ENCODE data around the gene POGLUT3. TPM values are rescaled to one million over a fixed set of nuclear protein-coding genes. Genes with fewer than 3 reads are reported as not detected.

POGLUT3 gene
- total RNA-seq, 1 experiment from 2014 or later: 52.3 TPM

DNA sequence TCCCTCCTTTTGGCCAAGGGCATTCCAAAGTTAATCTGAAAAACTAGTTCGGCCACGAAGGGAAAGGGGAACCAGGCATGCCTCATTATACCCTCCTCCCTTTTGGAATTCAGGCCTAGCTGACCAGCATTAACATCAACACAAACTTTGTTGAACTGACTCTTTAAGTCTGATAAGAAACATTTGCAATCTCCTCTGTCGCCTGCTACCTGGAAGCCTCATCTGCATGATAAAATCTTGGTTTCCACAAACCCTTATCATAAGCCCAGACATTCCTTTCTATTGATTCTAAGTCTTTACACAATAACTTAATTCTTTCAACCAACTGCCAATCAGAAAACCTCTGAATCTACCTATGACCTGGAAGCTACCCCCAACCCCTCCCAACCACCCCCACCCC is 11.4 kb downstream of the POGLUT3 start:
- POLR2A ChIA-PET: no interaction called here
- H3K9me3 ChIP-seq (ENCODE audit: control insufficient read depth, insufficient read depth, low read depth, low read length): no peaks in the 10 kb centered on the region
- TF ChIP-seq, protein P1, sequence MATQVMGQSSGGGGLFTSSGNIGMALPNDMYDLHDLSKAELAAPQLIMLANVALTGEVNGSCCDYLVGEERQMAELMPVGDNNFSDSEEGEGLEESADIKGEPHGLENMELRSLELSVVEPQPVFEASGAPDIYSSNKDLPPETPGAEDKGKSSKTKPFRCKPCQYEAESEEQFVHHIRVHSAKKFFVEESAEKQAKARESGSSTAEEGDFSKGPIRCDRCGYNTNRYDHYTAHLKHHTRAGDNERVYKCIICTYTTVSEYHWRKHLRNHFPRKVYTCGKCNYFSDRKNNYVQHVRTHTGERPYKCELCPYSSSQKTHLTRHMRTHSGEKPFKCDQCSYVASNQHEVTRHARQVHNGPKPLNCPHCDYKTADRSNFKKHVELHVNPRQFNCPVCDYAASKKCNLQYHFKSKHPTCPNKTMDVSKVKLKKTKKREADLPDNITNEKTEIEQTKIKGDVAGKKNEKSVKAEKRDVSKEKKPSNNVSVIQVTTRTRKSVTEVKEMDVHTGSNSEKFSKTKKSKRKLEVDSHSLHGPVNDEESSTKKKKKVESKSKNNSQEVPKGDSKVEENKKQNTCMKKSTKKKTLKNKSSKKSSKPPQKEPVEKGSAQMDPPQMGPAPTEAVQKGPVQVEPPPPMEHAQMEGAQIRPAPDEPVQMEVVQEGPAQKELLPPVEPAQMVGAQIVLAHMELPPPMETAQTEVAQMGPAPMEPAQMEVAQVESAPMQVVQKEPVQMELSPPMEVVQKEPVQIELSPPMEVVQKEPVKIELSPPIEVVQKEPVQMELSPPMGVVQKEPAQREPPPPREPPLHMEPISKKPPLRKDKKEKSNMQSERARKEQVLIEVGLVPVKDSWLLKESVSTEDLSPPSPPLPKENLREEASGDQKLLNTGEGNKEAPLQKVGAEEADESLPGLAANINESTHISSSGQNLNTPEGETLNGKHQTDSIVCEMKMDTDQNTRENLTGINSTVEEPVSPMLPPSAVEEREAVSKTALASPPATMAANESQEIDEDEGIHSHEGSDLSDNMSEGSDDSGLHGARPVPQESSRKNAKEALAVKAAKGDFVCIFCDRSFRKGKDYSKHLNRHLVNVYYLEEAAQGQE (IDR thresholded peaks at IDR 0.05; ENCODE audit: insufficient read depth in 1 of 2, low read depth in 2 of 2, low read length in 1 of 2): no peak
- TF ChIP-seq, protein P2, sequence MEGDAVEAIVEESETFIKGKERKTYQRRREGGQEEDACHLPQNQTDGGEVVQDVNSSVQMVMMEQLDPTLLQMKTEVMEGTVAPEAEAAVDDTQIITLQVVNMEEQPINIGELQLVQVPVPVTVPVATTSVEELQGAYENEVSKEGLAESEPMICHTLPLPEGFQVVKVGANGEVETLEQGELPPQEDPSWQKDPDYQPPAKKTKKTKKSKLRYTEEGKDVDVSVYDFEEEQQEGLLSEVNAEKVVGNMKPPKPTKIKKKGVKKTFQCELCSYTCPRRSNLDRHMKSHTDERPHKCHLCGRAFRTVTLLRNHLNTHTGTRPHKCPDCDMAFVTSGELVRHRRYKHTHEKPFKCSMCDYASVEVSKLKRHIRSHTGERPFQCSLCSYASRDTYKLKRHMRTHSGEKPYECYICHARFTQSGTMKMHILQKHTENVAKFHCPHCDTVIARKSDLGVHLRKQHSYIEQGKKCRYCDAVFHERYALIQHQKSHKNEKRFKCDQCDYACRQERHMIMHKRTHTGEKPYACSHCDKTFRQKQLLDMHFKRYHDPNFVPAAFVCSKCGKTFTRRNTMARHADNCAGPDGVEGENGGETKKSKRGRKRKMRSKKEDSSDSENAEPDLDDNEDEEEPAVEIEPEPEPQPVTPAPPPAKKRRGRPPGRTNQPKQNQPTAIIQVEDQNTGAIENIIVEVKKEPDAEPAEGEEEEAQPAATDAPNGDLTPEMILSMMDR (IDR thresholded peaks at IDR 0.05): no peak
- TF ChIP-seq TCF7L2 (IDR thresholded peaks at IDR 0.05; ENCODE audit: low read depth, low read length): no peak
- no peak for TF ChIP-seq SIN3A (IDR thresholded peaks at IDR 0.05; ENCODE audit: borderline replicate concordance, insufficient read depth, low read depth, low read length)
- TF ChIP-seq POLR2AphosphoS5 (IDR thresholded peaks at IDR 0.05; ENCODE audit: low read depth, low read length): no peak
- no peak overlapping the region for H3K4me3 ChIP-seq (ENCODE audit: low read depth in 2 of 2, low read length in 2 of 2)
- no TSS peak for BruUV-seq (replicated peaks)
- in situ Hi-C loops (cut with HindIII; ENCODE audit: low pct_unique_long_range_greater_than_20kb, low sequenced_read_pairs): no loop called here
- no peak overlapping the region for H3K27ac ChIP-seq (ENCODE audit: low read length)
- H3K36me3 ChIP-seq (ENCODE audit: control insufficient read depth, insufficient read depth, low read length): peaks cover 5% of the 10 kb centered on the region; the same call in 1 of the 2 replicates
- CTCF ChIA-PET: no interaction called here
- H3K4me1 ChIP-seq (ENCODE audit: control insufficient read depth, insufficient read depth, low read length): no peaks in the 10 kb centered on the region
- no peaks in the 10 kb centered on the region for H3K27me3 ChIP-seq (ENCODE audit: control insufficient read depth, insufficient read depth, low read length)
- intact Hi-C loops (cut with micrococcal nuclease; ENCODE audit: unreplicated experiment): no loop called here
- DNase-seq (ENCODE audit: low read depth, low spot score): no peak
- ATAC-seq: no peak

DNA sequence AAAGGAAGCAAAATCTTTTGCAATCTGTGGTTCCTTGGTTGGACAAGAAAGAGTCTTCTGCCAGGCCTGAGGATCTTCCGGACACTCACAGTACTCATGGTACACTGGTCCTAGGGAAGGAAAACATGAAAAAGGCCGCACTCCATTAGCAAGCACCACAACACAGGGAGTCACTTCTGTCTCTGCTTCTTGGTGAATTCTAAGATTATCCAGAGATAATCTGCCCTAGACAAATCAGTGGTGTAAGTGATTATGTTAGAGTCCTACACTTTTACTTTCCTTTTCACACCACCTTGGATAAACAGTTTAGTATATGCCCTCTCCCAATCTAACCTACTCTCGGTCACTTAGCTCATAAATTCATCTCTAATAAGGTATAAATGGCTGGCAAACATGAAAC is 11.9 kb downstream of the POGLUT3 start:
- TF ChIP-seq SIN3A (IDR thresholded peaks at IDR 0.05; ENCODE audit: borderline replicate concordance, insufficient read depth, low read depth, low read length) (no peak), POLR2AphosphoS5 (IDR thresholded peaks at IDR 0.05; ENCODE audit: low read depth, low read length) (no peak), TCF7L2 (IDR thresholded peaks at IDR 0.05; ENCODE audit: low read depth, low read length) (no peak)
- TF ChIP-seq, protein P2 (IDR thresholded peaks at IDR 0.05): no peak
- TF ChIP-seq, protein P1 (IDR thresholded peaks at IDR 0.05; ENCODE audit: insufficient read depth in 1 of 2, low read depth in 2 of 2, low read length in 1 of 2): no peak
- Histone ChIP-seq H3K36me3 (ENCODE audit: control insufficient read depth, insufficient read depth, low read length) (peaks cover 5% of the 10 kb centered on the region; the same call in 1 of the 2 replicates), H3K27me3 (ENCODE audit: control insufficient read depth, insufficient read depth, low read length) (no peaks in the 10 kb centered on the region), H3K9me3 (ENCODE audit: control insufficient read depth, insufficient read depth, low read depth, low read length) (no peaks in the 10 kb centered on the region), H3K4me3 (ENCODE audit: low read depth in 2 of 2, low read length in 2 of 2) (no peak overlapping the region), H3K27ac (ENCODE audit: low read length) (no peak overlapping the region), H3K4me1 (ENCODE audit: control insufficient read depth, insufficient read depth, low read length) (no peaks in the 10 kb centered on the region)
- ChIA-PET POLR2A (no interaction called here), CTCF (no interaction called here)
- no TSS peak for BruUV-seq (replicated peaks)
- in situ Hi-C loops (cut with HindIII; ENCODE audit: low pct_unique_long_range_greater_than_20kb, low sequenced_read_pairs) (no loop called here), intact Hi-C loops (cut with micrococcal nuclease; ENCODE audit: unreplicated experiment) (no loop called here)
- DNase-seq (ENCODE audit: low read depth, low spot score): no peak
- ATAC-seq: no peak
